GM19452 (cell line): Measurements from ENCODE around the gene RNASE12.
A peak's percentile ranks its signal among the peaks of the same experiment; 100 is the strongest.
"Not testable (repeated sequence)": the region's sequence is repeated elsewhere in the genome, so short reads cannot be mapped to it uniquely, and the experiment has no call there.

Experiments
- ATAC-seq: cut with Tn5 transposase; IDR thresholded peaks from one replicate; pipeline ENCODE4 v1.9.1; 2021; ENCODE audit not compliant: unreplicated experiment

RNASE12 gene, protein sequence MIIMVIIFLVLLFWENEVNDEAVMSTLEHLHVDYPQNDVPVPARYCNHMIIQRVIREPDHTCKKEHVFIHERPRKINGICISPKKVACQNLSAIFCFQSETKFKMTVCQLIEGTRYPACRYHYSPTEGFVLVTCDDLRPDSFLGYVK

DNA sequence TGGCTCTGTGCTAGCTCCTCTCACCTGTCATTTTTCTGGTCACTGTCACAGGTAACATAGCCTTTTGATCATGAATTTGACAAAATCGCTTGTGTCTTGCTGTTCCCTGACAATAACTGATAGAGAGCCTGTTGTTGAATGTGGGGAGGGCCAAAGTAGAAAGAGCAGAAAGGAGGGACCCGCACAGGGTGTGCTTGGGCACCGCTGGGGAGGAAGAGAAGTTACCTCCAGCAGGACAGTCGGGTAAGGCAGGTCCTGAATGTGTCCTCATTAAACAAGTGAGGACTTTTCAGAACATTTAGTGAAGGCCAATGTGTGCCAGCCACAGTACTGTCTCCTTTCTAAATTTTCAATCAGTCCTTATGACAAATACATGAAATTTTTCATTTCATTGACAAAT is at the start of gene RNASE12:
RNASE12 (minus strand) TSS at position 142 of the 400 bp plus-strand sequence. CDS start 653 bp downstream, outside the sequence.
- ATAC-seq, result no peak

DNA sequence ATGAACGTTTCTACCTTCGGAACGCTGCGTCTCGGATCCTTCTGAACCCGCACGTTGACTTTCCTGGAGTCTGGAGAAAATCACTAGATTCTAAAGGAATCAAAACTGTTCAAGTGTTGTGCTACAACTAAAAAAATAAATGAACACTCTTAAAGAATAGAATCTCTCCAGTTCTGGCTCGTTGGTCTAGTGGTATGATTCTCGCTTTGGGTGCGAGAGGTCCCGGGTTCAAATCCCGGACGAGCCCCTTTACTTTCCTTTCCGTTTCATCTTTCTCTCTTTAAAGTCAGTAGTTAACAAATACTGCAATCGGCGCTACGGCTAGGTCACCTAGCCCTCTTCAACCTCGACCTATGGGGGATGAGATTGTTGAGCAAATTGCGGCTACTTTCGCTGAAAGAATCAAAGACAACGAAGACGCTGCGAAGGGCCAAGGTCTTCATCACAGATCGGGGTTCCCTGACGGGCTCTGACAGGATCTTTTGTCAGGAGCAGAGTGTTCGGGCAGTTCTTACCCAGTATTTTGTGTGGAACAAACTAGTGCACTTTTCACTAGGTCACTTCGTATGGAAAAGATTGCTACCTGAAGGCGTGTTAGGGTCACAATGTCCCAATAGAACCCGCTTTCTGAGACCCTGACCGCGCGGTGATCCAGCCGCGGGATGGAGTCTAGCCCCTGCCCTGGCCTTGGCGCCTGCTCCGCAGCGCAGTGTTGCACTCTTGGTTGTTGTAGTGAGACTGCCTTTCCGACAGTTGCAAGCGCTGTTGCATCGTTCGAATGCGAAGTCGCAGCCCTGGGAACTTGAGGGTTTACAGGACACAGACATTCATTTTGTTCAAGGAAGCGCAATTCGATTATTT is 41.9 kb upstream of the RNASE12 start:
- peak; percentile 65 for ATAC-seq

DNA sequence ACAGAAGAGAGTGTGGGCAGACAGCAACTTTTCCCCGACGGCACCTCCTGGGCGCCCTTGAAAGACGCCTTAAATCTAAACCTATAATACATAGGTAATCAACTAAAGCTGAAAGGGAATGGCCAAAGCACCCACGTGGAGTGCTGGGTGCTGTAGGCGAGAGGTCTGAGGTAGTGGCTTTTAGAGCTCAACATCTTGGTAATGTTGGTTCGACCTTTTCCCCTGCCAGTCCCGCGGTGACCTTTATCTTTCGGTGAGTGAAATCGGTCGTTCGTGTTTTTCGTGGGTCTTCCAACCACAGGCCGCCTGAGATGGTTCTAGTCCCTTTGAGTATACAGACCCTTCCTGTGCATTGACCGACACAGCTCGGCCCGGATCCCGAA is 41.3 kb upstream of the RNASE12 start:
- peak; percentile 22 for ATAC-seq

DNA sequence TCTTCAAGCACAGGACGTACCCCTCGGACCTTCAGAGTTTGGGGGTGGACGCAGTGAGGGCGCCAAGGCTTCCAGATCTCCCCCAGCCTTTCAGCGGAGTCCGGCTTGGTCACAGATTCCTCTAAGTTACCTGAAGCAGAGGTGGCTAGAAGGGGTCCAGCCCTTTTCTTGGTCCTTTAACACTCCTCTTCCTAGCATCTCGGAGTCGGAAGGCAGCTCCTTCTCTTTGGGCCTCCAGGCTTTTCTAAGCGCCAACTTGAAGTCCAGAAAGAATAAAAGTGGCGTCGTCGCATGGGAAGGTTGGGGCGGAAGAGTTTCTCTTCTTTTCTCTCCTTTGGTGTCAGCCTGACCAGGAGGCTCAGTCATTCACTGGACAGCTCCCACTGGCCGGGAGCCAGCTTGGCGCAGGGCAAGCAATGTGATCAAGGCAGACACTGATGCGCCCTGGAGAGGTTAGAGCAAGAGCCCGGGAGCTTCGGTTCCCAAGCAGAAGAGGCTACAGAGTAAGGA is 40.8 kb upstream of the RNASE12 start:
- no peak for ATAC-seq

DNA sequence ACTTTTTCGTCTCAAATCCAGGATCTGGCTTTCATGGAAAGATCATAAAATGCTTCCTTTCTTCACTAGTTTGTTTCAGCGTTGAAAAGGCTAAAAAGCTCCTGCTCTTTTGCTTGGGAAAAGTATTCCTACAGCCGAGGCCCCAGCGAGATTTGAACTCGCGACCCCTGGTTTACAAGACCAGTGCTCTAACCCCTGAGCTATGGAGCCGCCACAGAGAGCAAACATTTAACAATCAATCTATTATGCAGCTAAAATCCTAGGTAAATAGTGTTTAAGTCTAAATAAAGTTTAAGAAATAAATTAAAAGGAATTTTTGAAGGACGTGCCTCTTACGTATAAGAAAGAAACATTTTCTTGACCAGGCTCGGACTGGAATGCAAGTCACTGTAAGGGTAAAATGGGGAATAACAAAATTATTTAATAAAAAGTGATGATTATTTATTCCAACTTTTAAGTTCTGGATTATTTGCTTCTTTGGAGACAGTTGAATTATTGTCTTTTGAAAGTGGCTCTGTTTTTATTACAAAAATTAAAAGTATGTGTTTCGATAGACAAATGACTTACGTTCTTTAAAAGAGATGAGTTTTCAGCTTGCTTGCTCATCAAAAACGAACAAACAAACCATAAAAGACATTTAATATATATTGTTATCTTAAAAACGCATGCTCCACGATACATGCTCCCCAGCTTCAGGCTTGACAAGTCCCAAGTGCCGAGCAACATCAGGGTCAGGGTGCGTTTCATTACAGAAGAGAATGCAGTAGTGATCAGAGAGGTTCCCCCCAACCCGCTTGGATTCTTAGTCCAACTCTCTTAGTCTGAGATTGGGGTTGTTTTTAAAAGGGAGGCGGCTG is 40.1 kb upstream of the RNASE12 start:
- no peak for ATAC-seq

DNA sequence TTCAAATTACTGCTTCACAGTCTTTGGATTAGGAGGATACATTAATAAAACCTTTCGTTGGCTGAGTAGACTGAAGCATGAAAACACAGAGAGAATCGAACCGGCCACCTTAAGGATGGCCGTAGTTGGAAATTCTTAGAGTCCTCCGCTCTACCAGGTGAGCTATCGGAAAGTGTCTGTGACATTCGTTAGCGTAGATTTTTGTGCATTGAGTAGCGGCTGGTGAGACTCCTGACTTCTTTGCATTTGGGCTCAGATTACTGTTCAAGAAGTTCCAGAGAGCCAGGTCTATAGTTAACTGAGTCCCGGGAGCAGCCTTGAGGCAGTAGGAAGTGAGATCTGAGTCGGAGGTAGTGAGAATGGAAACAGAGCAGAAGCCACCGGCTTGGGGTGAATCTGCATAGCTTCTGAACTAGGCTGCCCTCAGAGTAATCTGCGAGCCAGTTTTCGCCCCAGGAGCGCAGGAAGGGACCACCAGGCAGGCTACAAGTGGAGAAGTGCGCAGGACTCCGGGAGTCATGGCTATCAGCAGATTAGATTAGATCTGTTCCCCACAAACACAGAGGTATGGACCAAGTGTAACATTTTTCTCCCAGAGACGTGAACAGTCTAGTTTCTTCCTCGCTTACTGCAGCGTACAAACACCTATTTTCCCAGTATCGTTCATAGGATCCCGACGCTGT is 39.3 kb upstream of the RNASE12 start:
- no peak for ATAC-seq

DNA sequence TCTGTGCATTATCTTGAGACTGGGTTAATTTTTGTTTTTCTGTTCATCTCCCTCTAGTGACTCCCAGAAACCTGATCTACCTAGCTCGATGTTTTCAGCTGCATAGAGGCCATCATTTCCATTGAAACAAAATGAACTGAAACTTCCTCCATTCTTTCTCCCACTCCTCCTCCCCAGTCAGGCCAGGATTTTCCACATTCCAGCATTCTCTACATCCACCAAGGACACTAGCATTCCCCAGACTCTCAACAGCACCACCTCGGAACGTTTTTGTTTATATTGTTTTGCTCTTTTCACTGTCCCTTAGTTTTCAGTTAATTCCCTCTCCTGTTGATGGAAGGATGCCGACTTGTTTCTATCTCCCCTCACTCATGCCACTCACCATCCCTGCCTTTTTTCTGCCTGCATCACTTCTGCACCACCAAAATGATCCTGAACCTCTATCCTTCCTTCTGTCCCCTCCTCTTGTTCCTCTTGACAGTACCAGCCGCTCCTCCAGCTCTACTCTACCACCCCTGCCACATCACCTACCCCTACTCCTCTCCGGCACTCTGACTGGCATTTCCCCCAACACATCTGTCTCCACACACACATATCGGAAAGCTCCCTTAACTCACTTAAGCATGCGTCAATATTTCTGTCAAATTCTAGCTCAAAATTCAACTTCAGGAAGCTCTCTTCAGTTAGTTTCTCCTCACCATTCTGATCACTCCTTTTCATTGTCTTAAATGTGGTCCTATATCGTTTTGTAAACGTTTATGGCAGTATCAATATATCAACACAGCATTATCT is 37.1 kb upstream of the RNASE12 start:
- ATAC-seq, result no peak

DNA sequence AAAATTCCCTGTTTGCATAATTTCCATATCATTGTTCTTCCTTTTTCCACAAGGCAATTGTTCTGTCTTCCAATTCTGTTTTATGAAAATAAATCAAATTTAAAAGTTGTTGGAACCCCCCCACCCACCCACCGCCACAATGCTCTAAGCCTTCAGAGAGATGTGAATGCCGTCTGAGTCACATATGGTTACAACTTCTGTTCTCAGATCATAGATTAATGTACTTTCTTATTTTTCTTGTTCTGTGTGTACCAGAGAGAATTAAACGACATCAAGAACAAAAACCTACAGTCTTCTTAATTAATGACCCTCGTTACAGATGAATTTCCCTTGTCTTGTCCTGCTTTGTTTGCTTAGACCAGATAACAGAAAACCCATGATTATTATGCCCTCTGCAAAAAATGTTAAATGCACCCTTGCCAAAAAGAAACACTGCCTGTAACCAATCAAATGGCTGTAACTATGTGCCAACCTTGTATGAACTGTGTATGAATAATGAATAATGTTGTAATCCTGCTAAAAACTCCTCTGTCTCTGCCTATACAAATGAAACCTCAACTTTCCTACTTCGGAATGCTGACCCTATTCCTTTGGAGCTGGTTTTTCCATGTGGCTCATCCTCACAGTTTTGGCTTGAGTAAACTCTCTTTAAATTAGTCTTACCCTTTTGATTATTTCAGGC is 36.3 kb upstream of the RNASE12 start:
- no peak for ATAC-seq

DNA sequence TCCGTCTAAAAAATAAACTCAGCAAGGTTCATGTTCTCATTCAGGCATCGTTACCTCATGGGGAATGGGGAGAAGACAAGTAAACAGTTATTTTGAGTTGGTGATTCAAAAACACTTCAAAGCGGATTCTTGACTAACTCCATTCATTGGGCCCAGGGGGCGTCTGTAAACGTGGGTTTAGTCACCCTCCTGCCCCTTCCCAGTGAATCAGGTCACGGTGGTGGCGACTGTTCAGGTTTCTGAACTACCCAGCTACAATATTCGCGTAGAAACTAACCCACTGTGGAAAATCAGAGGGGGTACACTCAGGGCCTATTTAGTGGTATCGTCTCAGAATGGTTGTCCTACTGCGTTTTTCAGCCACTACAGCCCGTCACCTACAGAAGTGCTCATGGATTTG is 35.1 kb upstream of the RNASE12 start:
- ATAC-seq, result no peak

DNA sequence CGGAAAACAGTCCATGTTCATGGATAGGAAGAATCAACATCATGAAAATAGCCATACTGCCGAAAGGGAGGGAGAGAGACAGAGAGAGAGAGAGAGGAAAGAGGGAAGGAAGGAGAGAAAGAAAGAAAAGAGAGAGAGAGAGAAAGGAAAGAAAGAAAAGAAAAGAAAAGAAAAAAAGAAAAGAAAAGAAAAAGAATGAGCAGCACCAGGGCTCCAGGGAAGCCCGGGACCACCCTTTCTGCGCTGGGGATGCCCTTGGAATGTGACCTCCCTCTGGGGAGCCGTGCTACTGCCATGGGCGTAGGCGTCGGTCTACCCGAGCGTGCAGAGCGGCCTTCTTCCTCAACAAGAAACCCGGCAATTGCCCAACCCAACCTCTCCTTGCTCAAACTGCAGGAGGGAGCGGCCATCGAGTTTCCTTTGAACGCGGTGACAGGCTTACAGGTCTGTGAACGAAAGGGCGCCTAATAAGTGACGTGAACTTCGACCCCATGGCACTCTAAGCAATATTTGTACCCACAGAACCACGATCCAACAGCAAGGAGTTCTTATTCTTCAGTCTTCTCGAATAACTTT is 33.4 kb upstream of the RNASE12 start:
- no peak for ATAC-seq

DNA sequence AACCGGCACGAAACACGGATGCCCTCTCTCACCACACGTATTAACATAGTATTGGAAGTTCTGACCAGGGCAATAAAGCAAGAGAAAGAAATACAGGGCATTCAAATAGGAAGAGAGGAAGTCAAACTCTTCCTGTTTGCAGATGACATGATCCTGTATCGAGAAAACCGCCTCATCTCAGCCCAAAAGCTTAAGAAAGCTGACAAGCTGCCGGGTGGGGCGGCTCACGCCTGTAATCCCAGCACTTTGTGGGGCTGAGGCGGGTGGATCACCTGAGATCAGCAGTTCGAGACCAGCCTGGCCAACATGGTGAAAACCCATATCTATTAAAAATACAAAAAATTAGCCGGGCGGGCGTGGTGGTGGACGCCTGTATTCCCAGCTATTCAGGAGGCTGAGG is 32.6 kb upstream of the RNASE12 start:
- ATAC-seq, result no peak

DNA sequence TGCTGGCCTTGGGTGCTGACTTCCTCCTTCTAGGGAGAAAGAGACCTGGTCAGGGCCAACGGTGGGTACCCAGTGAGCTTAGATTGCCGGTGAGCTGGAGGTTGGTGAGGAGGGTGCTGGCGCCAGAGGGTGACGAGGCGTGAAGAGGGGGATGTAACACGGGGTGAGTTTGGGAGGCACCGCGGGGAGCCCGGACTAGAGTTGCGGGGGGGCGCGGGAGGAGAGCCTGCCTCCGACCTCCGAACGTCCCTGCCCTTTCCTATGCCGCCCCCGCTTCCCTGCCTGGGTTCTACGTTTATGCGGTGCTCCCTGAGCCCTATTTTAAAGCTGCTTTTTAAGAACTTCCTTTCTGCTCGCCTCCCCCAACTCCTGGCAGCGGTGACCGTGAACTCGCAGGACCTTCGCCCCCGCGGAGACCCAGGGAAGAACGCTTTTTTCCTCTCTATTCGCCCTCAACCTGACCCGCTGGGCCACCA is 31.7 kb upstream of the RNASE12 start:
- no peak for ATAC-seq

DNA sequence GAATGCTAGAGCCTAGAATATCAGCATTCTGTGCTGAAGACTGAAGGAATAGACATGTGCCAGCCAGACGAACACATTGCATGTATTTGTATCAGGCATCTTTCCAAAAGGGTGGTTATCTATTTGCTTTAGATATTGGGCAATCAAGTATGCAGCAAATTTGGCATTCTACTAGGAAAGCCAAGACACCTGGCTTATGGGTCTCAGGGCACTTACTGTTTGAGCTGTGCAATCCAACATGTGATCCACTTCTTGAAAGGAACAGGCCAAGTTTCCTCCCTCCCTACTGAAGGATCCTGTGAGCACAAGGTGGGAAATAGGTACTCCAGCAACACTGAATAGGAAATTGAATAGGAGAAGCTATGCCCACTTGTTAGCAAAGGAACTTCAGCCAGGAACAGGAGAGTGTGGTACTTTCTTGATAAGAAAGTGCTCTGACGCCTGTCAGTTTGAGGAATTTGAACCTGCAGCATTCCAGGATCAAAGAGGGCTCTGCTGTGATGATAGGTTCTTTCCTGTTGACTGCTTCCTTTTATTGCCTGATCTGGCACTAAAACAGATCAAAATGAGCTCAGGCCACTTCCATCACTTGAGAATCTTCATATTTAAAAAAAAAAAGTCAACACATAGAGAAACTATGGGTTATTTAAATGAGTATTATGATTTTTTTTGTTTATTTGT is 29.8 kb upstream of the RNASE12 start:
- ATAC-seq, result no peak

DNA sequence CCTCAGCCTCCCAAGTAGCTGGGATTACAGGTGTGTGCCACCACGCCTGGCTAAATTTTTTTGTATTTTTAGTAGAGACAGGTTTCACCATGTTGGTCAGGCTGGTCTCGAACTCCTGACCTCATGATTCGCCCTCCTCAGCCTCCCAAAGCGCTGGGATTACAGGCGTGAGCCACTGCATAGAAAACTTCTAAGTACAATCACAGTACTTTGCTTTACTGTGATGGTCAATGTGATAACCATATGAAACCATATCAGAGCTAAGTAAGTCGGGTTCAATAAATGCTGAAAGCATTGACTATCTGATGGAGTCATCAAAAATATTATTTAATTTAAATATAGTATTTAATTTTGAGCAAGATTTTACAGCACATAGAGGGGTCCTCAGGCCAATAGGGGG is 28.5 kb upstream of the RNASE12 start:
- ATAC-seq, result not testable (repeated sequence)

DNA sequence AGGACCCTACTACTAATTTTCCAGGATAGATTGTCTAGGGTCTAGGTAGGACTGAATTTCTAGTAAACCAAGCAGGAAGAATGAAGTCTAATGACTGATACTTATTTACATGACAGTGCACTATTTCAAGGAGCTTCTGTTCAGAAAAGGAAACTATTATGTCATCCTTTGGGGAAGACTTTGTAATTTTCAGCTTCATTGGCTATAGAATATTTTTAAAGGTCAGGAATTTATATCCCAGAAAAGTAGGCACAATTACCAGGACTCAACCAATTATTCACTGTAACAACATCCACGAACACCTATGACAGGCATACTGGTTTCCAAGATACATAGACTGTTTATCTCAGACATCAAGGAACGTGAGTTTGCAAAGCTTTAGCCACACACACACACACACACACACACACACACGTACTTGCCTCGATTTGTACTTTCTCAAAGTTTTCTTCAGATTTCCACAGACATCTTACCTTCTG is 27.1 kb upstream of the RNASE12 start:
- ATAC-seq, result no peak

DNA sequence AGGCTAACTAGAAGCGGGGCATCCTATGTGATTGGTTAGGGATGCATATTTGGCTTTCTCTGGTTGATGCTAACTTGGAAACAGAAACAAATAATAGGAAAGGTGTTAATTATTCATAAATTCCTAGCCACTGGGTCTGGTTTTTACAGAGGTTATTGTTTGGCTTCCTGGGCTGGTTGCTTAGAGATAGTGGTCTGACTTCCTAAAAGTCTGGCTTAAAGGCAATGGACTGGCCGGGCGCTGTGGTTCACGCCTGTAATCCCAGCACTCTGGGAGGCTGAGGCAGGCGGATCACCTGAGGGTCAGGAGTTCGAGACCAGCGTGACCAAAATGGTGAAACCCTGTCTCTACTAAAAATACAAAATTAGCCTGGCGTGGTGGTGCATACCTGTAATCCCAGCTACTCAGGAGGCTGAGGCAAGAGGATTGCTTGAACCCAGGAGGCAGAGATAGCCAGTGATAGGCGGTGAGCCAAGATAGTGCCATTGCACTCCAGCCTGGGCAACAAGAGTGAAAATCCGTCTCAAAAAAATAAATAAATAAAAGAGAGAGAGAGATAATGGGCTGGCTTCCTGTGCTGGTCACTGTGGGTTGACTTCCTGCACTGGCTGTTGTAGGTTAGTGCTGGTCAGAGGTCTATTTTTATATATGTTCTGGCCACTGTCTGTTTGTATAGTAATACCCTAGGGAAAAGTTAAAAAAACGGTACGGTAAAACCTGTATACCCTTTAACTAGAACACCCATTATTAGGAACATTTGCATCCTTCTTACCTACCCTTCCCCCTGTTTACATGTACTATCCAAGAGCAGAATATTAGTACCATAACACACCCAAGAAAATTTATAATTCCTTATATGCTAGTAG is 26.2 kb upstream of the RNASE12 start:
- ATAC-seq, result no peak

DNA sequence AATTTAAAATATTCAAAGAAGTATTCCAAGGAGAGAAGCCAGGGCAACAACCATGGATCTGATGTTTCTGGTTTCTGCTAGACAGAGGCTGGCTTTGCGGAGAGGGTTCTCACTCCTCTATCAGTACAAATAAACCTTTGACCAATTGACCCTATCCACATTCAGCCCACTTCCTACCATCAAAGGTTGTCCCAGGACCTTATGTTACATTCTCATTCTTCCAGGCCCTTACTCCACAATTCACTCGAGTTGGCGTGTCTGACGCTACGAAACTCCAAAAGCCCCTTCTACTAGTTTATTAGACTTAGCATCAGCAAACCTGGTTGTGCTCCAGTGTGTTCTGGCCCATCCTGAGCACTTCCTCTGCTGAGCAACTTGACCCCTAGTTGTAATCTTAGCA is 24.8 kb upstream of the RNASE12 start:
- no peak for ATAC-seq
